HL-60 (cell line): ENCODE measurements around the gene C1orf226.

Source experiments
- CTCF ChIP-seq: IDR thresholded peaks from one replicate; pipeline ENCODE4 v1.5.1; 2011; ENCODE audit warnings: low read length, control low read depth, inconsistent platforms; ENCODE audit not compliant: insufficient read depth
- GABPA ChIP-seq: IDR thresholded peaks from 2 replicates; pipeline ENCODE4 v1.6.1; 2012; ENCODE audit warnings: low read depth
- POLR2AphosphoS5 ChIP-seq: IDR thresholded peaks from 2 replicates; pipeline ENCODE4 v1.6.1; 2012; ENCODE audit warnings: low read depth
- SPI1 ChIP-seq: IDR thresholded peaks from 2 replicates; pipeline ENCODE4 v1.6.1; 2012; ENCODE audit warnings: low read depth, mild to moderate bottlenecking, borderline replicate concordance
- TF ChIP-seq, protein P1 (sequence below): IDR thresholded peaks from 2 replicates; pipeline ENCODE4 v1.6.1; 2012; ENCODE audit warnings: low read depth; ENCODE audit not compliant: insufficient replicate concordance

- TF ChIP-seq CTCF (no peak), SPI1 (no peak), POLR2AphosphoS5 (no peak), GABPA (no peak)
- TF ChIP-seq, protein P1, sequence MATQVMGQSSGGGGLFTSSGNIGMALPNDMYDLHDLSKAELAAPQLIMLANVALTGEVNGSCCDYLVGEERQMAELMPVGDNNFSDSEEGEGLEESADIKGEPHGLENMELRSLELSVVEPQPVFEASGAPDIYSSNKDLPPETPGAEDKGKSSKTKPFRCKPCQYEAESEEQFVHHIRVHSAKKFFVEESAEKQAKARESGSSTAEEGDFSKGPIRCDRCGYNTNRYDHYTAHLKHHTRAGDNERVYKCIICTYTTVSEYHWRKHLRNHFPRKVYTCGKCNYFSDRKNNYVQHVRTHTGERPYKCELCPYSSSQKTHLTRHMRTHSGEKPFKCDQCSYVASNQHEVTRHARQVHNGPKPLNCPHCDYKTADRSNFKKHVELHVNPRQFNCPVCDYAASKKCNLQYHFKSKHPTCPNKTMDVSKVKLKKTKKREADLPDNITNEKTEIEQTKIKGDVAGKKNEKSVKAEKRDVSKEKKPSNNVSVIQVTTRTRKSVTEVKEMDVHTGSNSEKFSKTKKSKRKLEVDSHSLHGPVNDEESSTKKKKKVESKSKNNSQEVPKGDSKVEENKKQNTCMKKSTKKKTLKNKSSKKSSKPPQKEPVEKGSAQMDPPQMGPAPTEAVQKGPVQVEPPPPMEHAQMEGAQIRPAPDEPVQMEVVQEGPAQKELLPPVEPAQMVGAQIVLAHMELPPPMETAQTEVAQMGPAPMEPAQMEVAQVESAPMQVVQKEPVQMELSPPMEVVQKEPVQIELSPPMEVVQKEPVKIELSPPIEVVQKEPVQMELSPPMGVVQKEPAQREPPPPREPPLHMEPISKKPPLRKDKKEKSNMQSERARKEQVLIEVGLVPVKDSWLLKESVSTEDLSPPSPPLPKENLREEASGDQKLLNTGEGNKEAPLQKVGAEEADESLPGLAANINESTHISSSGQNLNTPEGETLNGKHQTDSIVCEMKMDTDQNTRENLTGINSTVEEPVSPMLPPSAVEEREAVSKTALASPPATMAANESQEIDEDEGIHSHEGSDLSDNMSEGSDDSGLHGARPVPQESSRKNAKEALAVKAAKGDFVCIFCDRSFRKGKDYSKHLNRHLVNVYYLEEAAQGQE: no peak
Observed at GRCh38 chr1:162405800-162406199, 24.3 kb downstream of the C1orf226 start.
